Measurements from ENCODE around the gene CEMIP.
"Not testable (repeated sequence)": the region's sequence is repeated elsewhere in the genome, so short reads cannot be mapped to it uniquely, and the experiment has no call there.

Gene CEMIP

GRCh38 chr15:80936288-80937078 is 157.3 kb downstream of the CEMIP start:
- FAIRE-seq = no peak

DNA sequence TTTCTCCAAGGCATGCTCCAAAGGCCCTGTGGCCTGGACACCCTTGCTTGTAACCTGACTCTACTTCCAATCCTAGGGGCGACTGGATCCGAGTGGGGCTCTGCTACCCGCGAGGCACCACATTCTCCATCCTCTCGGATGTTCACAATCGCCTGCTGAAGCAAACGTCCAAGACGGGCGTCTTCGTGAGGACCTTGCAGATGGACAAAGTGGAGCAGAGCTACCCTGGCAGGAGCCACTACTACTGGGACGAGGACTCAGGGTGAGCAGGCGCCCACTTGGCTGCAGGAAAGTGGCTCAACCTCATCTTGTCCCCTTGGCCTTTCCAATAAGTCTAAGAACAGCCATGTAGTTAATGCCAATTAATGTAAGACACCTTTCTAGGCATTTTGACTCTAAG is 158.5 kb downstream of the CEMIP start:
- no peak for FAIRE-seq

- FAIRE-seq = no peak
Observed at GRCh38 chr15:80939216-80939615, 160.0 kb downstream of the CEMIP start.

GRCh38 chr15:80940331-80940730 is 161.2 kb downstream of the CEMIP start:
- FAIRE-seq = no peak

DNA sequence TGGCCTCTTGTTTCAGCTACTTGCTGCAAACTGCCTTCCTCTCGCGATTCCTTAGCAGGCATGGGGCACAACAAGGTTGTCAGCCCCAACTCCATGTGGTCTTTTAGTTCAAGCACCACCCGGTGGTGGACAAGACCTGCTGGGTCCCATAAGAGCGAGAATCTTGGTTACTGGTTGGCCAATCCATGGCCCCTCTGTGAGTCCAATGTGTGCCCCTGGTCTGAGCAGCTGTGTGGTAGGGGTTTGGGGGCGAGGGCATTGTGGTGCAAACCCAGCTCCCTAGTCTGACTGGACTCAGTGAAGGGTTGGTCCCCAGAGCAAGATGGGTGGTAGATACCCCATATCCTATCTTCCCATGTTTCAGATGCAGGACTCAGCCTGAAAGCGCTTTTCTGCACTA is 161.7 kb downstream of the CEMIP start:
- FAIRE-seq = no peak

- FAIRE-seq = no peak
Observed at GRCh38 chr15:80942266-80942665, 163.1 kb downstream of the CEMIP start.

DNA sequence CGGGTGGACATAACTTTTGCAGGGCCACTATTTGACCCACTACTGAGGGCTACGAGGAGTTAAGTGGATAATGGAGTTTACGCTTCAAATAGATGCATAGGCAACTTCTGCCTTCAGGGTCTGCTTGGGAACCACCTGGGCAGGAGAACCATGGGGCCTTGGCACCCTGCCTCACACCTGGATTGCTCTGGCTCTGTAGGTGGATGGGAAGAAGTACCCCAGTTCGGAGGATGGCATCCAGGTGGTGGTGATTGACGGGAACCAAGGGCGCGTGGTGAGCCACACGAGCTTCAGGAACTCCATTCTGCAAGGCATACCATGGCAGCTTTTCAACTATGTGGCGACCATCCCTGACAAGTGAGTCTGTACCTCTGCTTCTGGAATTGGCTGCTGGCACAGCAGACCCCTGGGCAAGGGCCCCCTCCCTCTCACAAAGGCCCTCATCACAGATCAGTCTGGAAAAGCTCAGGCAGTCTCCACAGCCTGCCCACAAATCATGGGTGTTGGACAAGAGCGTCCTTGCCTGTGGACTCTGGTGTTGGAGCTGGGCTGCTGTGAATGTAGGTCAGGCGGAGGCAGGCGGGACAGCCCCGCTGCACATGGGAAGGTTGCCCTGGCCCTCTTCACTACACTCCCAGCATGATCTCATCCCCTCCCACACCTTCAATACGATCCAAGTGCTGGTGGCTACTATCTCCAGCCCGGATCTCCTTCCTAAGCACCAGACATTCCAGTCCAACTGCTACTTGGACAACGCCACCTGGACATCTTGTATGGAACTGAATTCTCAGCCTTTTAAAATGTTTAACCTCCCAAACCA is 163.8 kb downstream of the CEMIP start:
- no peak for FAIRE-seq

DNA sequence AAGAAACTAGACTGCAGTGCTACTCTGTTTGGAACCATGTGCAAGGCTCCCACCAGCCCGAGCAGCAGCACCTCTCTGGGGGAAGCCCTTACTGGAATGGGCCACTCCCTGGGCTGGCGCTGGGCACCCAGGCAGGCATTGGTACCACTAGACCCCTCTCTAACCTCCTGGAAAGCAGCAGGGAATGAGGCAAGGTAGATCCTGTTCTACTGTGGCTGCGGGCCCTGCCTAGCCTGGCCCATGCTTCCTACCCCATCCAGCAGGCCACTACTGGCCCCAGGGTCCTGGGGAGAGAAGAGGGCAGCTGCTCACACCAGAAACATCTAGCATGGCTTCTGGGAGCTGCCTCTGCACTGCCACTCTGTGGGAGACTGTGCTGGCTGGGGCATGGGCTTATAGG is 165.6 kb downstream of the CEMIP start:
- no peak for FAIRE-seq

- FAIRE-seq = no peak
Observed at GRCh38 chr15:80945605-80946004, 166.4 kb downstream of the CEMIP start.

- no peak for FAIRE-seq
Observed at GRCh38 chr15:80946576-80946975, 167.4 kb downstream of the CEMIP start.

DNA sequence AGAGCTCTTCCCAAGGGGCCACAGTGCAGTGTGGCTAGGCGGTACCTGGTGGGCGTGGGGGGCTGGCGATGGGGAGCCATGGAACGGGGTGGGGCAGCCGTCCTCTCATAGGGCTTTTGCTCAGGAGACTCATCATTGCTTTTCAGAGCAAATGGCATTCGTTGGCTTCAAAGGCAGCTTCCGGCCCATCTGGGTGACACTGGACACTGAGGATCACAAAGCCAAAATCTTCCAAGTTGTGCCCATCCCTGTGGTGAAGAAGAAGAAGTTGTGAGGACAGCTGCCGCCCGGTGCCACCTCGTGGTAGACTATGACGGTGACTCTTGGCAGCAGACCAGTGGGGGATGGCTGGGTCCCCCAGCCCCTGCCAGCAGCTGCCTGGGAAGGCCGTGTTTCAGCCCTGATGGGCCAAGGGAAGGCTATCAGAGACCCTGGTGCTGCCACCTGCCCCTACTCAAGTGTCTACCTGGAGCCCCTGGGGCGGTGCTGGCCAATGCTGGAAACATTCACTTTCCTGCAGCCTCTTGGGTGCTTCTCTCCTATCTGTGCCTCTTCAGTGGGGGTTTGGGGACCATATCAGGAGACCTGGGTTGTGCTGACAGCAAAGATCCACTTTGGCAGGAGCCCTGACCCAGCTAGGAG is 169.6 kb downstream of the CEMIP start:
- no peak for FAIRE-seq

GRCh38 chr15:80949756-80950155 is 170.6 kb downstream of the CEMIP start:
- FAIRE-seq = no peak

- FAIRE-seq = no peak
Observed at GRCh38 chr15:80950291-80951078, 171.3 kb downstream of the CEMIP start.

GRCh38 chr15:80951941-80952340 is 172.8 kb downstream of the CEMIP start:
- no peak for FAIRE-seq

DNA sequence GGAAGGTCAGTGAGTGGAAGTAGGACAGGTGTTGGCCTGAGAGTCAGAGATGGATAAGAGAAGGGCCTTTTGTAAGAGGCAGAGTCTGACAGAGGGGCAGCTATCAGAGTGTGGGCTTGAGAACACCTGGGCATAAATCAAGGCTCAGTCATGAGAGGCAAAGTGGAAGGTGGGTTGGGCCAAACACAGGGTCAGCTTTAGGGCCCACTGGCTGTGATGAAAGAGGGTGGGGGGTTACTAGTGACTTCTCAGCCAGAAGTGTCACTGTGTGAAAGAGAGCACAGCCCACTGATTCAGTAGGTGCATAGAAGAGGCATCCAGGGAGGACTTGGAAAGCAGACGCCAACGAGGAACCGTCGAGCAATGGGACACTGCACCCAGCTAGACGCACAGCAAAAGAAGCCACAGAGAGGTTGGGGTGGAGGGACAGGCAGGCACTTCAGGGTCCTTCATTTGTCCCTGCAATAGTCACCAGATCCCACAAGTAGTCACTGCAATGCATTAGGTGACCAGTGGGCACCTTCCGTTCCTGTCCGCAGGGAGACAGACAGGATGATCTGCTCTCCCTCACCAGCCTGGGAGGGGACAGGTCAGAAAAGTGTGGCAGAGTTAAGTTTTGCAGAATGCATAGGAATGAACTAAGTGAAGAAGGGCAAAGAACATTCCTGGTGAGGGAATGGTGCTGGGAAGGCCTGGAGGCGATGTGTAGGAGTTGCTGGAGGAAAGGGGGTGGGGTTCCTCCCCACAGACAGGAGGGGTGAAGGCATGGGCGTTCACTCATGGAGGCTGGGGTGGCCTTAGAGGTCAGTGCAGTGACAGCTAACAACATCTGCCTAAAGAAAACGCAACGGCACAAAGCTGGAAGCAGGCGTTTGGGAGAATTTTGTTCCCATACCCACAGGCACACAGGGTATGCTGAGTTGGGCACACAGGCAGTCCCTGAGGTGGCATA is 174.1 kb downstream of the CEMIP start:
- FAIRE-seq = no peak

GRCh38 chr15:80953953-80954778 is 175.0 kb downstream of the CEMIP start:
- FAIRE-seq = no peak

- not testable (repeated sequence) for FAIRE-seq
Observed at GRCh38 chr15:80955571-80956452, 176.6 kb downstream of the CEMIP start.

DNA sequence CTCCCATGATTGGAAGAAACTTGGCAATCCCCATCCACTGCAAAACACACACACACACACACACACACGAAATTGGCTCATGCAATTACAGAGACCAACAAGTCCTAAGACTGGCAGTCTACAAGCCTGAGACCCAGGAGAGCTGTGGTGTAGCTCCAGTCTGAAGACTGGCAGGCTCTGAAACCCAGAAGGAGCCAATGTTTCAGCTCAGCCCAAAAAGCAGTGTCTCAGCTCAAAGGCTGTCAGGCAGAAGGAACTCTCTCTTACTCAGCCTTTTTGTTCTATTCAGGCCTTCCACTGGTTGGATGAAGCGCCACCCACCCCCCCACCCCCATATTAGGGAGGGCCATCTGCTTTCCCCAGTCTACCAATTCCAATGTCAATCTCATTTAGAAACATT is 178.4 kb downstream of the CEMIP start:
- FAIRE-seq = no peak

GRCh38 chr15:80957976-80958375 is 178.8 kb downstream of the CEMIP start:
- FAIRE-seq = no peak
